GM12878 (cell line): ENCODE data around the gene SEPTIN6. TPM values are rescaled to one million over a fixed set of nuclear protein-coding genes. Genes with fewer than 3 reads are reported as not detected.

Experiments
- ATAC-seq: fragments of 200-7000 bp; cut with Tn5 transposase; 3 replicates; pipeline ENCODE4 v1.9.1; 2020; ENCODE audit warnings: mild to moderate bottlenecking, moderate library complexity
- BruUV-seq: library from RNA; stranded (reverse); fragments of 400-500 nt; replicated peaks from 2 replicates; lab custom pipeline; 2021; lab: Mats Ljungman, UMichigan
- CTCF ChIA-PET: fragments of 300-600 bp; sonication (Branson Sonifier 250); formaldehyde crosslinking; extraction: SDS; loops from one replicate; lab custom pipeline; 2021; ENCODE audit warnings: inconsistent platforms; lab: Yijun Ruan, JAX
- POLR2A ChIA-PET: fragments of 350-600 bp; formaldehyde crosslinking; extraction: SDS; loops from one replicate; lab custom pipeline; 2021; ENCODE audit warnings: inconsistent platforms; lab: Charles Lee
- RAD21 ChIA-PET: fragments of 300-600 bp; sonication (Branson Sonifier 250); formaldehyde crosslinking; loops from one replicate; lab custom pipeline; 2023; ENCODE audit warnings: antibody characterized with exemption; ENCODE audit not compliant: unreplicated experiment; lab: Charles Lee
- SMC1A ChIA-PET: fragments of 300-600 bp; sonication (Branson Sonifier 250); formaldehyde crosslinking; loops from one replicate; lab custom pipeline; 2023; ENCODE audit not compliant: unreplicated experiment, uncharacterized antibody; lab: Charles Lee
- DNase-seq: peaks from one replicate; pipeline ENCODE4 v3.0.0-alpha.2; 2011; ENCODE audit warnings: low read depth, low spot score
- FAIRE-seq: peaks from 3 replicates; lab custom pipeline; 2011; peaks lifted over from hg19 to GRCh38; lab: Jason Lieb, UNC
- H2AFZ ChIP-seq: 2 replicates; pipeline ENCODE4 v1.6.0; 2011; ENCODE audit warnings: low read depth, low read length, control low read depth; ENCODE audit not compliant: control insufficient read depth
- H3K27ac ChIP-seq: 2 replicates; pipeline ENCODE4 v1.5.1; 2011; ENCODE audit warnings: control low read depth; ENCODE audit not compliant: control insufficient read depth, insufficient read depth
- H3K27me3 ChIP-seq, 2 experiments: replicated peaks in 1 of 2; 2 replicates each; pipeline versions ENCODE4 v1.6.0 to v1.6.1; 2011; ENCODE audit warnings: low read length in 1 of 2; ENCODE audit not compliant: control insufficient read depth in 2 of 2, insufficient read depth in 2 of 2
- H3K36me3 ChIP-seq, 2 experiments: 2 replicates each; pipeline ENCODE4 v1.5.1; 2011; ENCODE audit warnings: low read length in 1 of 2; ENCODE audit not compliant: control insufficient read depth in 2 of 2, insufficient read depth in 2 of 2
- H3K4me1 ChIP-seq: 2 replicates; pipeline ENCODE4 v1.6.1; 2011; ENCODE audit warnings: mild to moderate bottlenecking, low read length, moderate library complexity, mixed read lengths; ENCODE audit not compliant: control insufficient read depth, insufficient read depth
- H3K4me2 ChIP-seq: 2 replicates; pipeline ENCODE4 v1.6.0; 2011; ENCODE audit warnings: control low read depth; ENCODE audit not compliant: control insufficient read depth, insufficient read depth
- H3K4me3 ChIP-seq: fragments of 200-600 bp; sonication (generic); 2 replicates; pipeline ENCODE4 v1.5.1; 2016
- H3K79me2 ChIP-seq: 2 replicates; pipeline ENCODE4 v1.6.0; 2011; ENCODE audit warnings: low read length; ENCODE audit not compliant: control insufficient read depth, insufficient read depth
- H3K9ac ChIP-seq: 2 replicates; pipeline ENCODE4 v1.8.0; 2011; ENCODE audit warnings: low read length, control low read depth, mixed read lengths; ENCODE audit not compliant: control insufficient read depth, insufficient read depth
- H3K9me3 ChIP-seq: replicated peaks from 3 replicates; pipeline ENCODE4 v1.5.1; 2011; ENCODE audit warnings: mild to moderate bottlenecking, low read length; ENCODE audit not compliant: control insufficient read depth, insufficient read depth
- H4K20me1 ChIP-seq: 2 replicates; pipeline ENCODE4 v1.6.0; 2011; ENCODE audit not compliant: control insufficient read depth, insufficient read depth
- CBX3 ChIP-seq: fragments of 200-600 bp; sonication (generic); IDR thresholded peaks from 2 replicates; pipeline ENCODE4 v1.6.1; 2016; ENCODE audit warnings: low read depth, borderline replicate concordance
- KDM1A ChIP-seq: fragments of 200-600 bp; sonication (generic); IDR thresholded peaks from 2 replicates; pipeline ENCODE4 v1.6.1; 2016; ENCODE audit warnings: borderline replicate concordance
- RAD51 ChIP-seq: fragments of 450-650 bp; IDR thresholded peaks from 2 replicates; pipeline ENCODE4 v1.6.1; 2016; ENCODE audit warnings: moderate library complexity, mild to moderate bottlenecking, inconsistent platforms
- RB1 ChIP-seq: fragments of 450-650 bp; formaldehyde crosslinking; IDR thresholded peaks from 2 replicates; pipeline ENCODE4 v1.6.1; 2017; ENCODE audit warnings: mild to moderate bottlenecking, borderline replicate concordance
- RBBP5 ChIP-seq: fragments of 200-600 bp; sonication (generic); conservative IDR thresholded peaks from 2 replicates; pipeline ENCODE4 v1.6.1; 2016
- SMARCA5 ChIP-seq: fragments of 450-650 bp; IDR thresholded peaks from 2 replicates; pipeline ENCODE4 v1.6.1; 2017; ENCODE audit warnings: mild to moderate bottlenecking
- YBX1 ChIP-seq: fragments of 450-650 bp; IDR thresholded peaks from 2 replicates; pipeline ENCODE4 v1.6.1; 2016; ENCODE audit warnings: antibody characterized with exemption
- WGBS: methylation state at CpG from one replicate; pipeline ENCODE4 v1.1.6; 2016; ENCODE audit warnings: low lambda C conversion rate; ENCODE audit not compliant: insufficient replicate concordance, insufficient coverage; ENCODE audit errors: missing lambda C conversion rate; 5-methylcytosine and 5-hydroxymethylcytosine counted together
- in situ Hi-C: fragments of 300-500 bp; cut with MboI; formaldehyde crosslinking; loops from 9 replicates; pipeline ENCODE4 v1.14.3; 2018; ENCODE audit warnings: mixed read lengths
- intact Hi-C: fragments of 100-400 bp; cut with micrococcal nuclease; formaldehyde crosslinking; loops from one replicate; pipeline ENCODE4 v1.14.2; 2022; ENCODE audit not compliant: unreplicated experiment
- polyA plus RNA-seq, 11 experiments: library from polyadenylated mRNA; depleted of rRNA in 4 of 11; unstranded in 6 of 11; stranded (reverse) in 5 of 11; fragments of >200 nt; fragmentation: Nextera tagmentation in 4 of 11; fragmentation: Illumina TruSeq in 1 of 11; extraction: Ambion mirVana in 4 of 11; extraction: Trizol in 1 of 11; gene quantifications; 1 replicate in 1 of 11; 2 replicates in 10 of 11; pipeline versions ENCODE4 v1.2.1 to v1.2.3, GENCODE V29; 2011 to 2016; ENCODE audit warnings: inconsistent platforms in 2 of 11, missing spikeins in 2 of 11, low read depth in 1 of 11
- total RNA-seq, 4 experiments: library from RNA; depleted of rRNA in 3 of 4; stranded (reverse); fragments of >200 nt in 3 of 4; fragmentation: Illumina TruSeq in 1 of 4; extraction: Trizol in 1 of 4; gene quantifications; 2 replicates each; pipeline versions ENCODE4 v1.2.1 to v1.2.3, GENCODE V29; 2013 to 2021
- TF ChIP-seq, protein P1 (sequence below): fragments of 450-650 bp; IDR thresholded peaks from 2 replicates; pipeline ENCODE4 v1.6.1; 2017; ENCODE audit warnings: borderline replicate concordance
- TF ChIP-seq, protein P2 (sequence below): fragments of 450-650 bp; IDR thresholded peaks from 2 replicates; pipeline ENCODE4 v1.6.1; 2016; ENCODE audit warnings: mild to moderate bottlenecking, moderate library complexity, borderline replicate concordance

SEPTIN6 gene
- total and polyA plus RNA-seq, 10 of the 15 experiments (the other 5 are each of a cell fraction or from before 2014, with no cell fraction given), result 37.2 to 353 (median 154) TPM

GRCh38 chrX:119709630-119710029, 16.7 kb upstream of the SEPTIN6 start:
- Histone ChIP-seq H2AFZ (no peak overlapping the region), H3K4me3 (no peak overlapping the region), H4K20me1 (no peaks in the 10 kb centered on the region), H3K4me1 (peaks cover 2% of the 10 kb centered on the region; the same call in 1 of the 2 replicates), H3K27ac (no peak overlapping the region), H3K36me3 (no peaks in the 10 kb centered on the region), H3K9me3 (no peaks in the 10 kb centered on the region), H3K79me2 (no peaks in the 10 kb centered on the region), H3K9ac (no peak overlapping the region), H3K27me3 (no peaks in the 10 kb centered on the region), H3K4me2 (no peak overlapping the region)
- ChIA-PET SMC1A (interaction anchor here (0.7 to 1.8 kb wide), 6 partner anchors 8 to 88 kb away, joined by 3 to 7 read pairs (median 4); no protein-coding TSS in a partner anchor), POLR2A (interaction anchor here (0.6 to 0.7 kb wide), 2 partner anchors 29 to 108 kb away, joined by 4 to 6 read pairs; no protein-coding TSS in a partner anchor), RAD21 (interaction anchor here (0.6 to 1.3 kb wide), 4 partner anchors 17 to 96 kb away, joined by 3 to 5 read pairs (median 4); no protein-coding TSS in a partner anchor), CTCF (interaction anchor here (0.8 to 2.3 kb wide), 6 partner anchors 11 to 101 kb away, joined by 3 to 16 read pairs (median 4); no protein-coding TSS in a partner anchor)
- no TSS peak for BruUV-seq
- in situ Hi-C loops, result no loop called here
- intact Hi-C loops, result no loop called here
- WGBS, result 55% methylated on average over 3 of the region's 3 CpGs
- no peak for TF ChIP-seq SMARCA5
- TF ChIP-seq, protein P1, sequence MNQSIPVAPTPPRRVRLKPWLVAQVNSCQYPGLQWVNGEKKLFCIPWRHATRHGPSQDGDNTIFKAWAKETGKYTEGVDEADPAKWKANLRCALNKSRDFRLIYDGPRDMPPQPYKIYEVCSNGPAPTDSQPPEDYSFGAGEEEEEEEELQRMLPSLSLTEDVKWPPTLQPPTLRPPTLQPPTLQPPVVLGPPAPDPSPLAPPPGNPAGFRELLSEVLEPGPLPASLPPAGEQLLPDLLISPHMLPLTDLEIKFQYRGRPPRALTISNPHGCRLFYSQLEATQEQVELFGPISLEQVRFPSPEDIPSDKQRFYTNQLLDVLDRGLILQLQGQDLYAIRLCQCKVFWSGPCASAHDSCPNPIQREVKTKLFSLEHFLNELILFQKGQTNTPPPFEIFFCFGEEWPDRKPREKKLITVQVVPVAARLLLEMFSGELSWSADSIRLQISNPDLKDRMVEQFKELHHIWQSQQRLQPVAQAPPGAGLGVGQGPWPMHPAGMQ, result no peak
- TF ChIP-seq CBX3, result no peak
- TF ChIP-seq RB1, result no peak
- TF ChIP-seq, protein P2, sequence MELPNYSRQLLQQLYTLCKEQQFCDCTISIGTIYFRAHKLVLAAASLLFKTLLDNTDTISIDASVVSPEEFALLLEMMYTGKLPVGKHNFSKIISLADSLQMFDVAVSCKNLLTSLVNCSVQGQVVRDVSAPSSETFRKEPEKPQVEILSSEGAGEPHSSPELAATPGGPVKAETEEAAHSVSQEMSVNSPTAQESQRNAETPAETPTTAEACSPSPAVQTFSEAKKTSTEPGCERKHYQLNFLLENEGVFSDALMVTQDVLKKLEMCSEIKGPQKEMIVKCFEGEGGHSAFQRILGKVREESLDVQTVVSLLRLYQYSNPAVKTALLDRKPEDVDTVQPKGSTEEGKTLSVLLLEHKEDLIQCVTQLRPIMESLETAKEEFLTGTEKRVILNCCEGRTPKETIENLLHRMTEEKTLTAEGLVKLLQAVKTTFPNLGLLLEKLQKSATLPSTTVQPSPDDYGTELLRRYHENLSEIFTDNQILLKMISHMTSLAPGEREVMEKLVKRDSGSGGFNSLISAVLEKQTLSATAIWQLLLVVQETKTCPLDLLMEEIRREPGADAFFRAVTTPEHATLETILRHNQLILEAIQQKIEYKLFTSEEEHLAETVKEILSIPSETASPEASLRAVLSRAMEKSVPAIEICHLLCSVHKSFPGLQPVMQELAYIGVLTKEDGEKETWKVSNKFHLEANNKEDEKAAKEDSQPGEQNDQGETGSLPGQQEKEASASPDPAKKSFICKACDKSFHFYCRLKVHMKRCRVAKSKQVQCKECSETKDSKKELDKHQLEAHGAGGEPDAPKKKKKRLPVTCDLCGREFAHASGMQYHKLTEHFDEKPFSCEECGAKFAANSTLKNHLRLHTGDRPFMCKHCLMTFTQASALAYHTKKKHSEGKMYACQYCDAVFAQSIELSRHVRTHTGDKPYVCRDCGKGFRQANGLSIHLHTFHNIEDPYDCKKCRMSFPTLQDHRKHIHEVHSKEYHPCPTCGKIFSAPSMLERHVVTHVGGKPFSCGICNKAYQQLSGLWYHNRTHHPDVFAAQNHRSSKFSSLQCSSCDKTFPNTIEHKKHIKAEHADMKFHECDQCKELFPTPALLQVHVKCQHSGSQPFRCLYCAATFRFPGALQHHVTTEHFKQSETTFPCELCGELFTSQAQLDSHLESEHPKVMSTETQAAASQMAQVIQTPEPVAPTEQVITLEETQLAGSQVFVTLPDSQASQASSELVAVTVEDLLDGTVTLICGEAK, result no peak
- no peak for TF ChIP-seq RBBP5
- no peak for TF ChIP-seq KDM1A
- no peak for TF ChIP-seq RAD51
- no peak for TF ChIP-seq YBX1
- DNase-seq (no peak), FAIRE-seq (no peak), ATAC-seq (no peak)
